Lower leg skin (tissue), 3 donors: Measurements from ENCODE around the gene KISS1R.

Source experiments
- POLR2A ChIP-seq, 2 donors: fragments of 450-650 bp; IDR thresholded peaks; one replicate each; pipeline ENCODE4 v1.6.1; 2016 to 2017; ENCODE audit warnings: antibody characterized with exemption in 2 of 2, mild to moderate bottlenecking in 1 of 2, moderate library complexity in 1 of 2
- TF ChIP-seq, protein P1 (sequence below), 3 donors: fragments of 450-650 bp; IDR thresholded peaks; one replicate each; pipeline ENCODE4 v1.5.1; 2016; ENCODE audit warnings: antibody characterized with exemption in 3 of 3, mild to moderate bottlenecking in 3 of 3, moderate library complexity in 2 of 3

DNA sequence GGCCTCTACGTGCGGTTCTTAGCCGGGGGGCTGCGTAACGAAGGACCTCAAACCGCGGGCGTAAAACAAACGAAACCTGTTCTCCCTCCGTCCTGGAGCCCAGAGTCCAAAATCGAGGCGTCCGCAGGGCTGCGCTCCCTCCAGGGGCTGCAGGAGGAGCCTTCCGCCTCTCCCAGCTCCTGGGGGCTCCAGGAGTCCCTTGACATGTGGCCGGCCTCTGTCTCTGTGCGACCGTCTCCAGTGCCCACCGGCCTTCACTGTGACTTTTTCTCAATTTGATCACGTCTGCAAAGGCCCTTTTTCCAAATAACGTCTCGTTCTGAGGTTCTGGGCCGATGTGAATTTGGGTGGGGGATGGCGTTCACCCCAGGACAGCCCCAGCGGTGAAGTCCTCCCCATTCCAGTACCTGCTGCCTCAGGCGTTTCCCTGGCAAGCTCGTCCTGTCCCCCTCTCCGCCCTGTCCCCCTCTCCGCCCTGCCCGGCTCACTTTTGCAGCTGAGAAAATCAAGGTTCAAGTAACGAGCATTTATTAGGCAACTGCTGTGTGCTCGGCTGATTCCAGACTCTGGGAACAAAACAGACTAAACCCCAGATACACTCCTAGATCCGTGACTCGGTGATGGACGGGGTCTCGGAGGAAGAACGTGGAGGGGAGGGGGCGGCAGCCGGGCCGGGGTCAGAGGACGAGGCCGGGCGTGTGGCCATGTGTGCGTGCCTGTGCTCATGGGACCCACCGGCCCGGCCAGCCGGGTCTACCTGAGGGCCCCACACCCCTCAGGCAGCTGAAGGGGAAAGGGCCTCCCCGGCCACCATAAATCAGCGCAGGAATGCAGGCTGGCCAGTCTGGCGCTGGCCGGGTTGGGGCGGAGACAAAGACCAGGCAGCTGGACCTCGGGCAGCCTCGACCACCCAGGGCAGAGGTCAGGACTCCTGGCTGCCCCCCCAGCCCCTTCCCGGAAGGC lies 39.0 kb downstream of the KISS1R start:
- TF ChIP-seq, protein P1, sequence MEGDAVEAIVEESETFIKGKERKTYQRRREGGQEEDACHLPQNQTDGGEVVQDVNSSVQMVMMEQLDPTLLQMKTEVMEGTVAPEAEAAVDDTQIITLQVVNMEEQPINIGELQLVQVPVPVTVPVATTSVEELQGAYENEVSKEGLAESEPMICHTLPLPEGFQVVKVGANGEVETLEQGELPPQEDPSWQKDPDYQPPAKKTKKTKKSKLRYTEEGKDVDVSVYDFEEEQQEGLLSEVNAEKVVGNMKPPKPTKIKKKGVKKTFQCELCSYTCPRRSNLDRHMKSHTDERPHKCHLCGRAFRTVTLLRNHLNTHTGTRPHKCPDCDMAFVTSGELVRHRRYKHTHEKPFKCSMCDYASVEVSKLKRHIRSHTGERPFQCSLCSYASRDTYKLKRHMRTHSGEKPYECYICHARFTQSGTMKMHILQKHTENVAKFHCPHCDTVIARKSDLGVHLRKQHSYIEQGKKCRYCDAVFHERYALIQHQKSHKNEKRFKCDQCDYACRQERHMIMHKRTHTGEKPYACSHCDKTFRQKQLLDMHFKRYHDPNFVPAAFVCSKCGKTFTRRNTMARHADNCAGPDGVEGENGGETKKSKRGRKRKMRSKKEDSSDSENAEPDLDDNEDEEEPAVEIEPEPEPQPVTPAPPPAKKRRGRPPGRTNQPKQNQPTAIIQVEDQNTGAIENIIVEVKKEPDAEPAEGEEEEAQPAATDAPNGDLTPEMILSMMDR (IDR thresholded peaks at IDR 0.05) = no peak
- TF ChIP-seq POLR2A (IDR thresholded peaks at IDR 0.05) = no peak
